Fibroblast of villous mesenchyme (primary cell): ENCODE data around the gene KCNMA1. TPM values are rescaled to one million over a fixed set of nuclear protein-coding genes. Genes with fewer than 3 reads are reported as not detected.
"Not testable (repeated sequence)": the region's sequence is repeated elsewhere in the genome, so short reads cannot be mapped to it uniquely, and the experiment has no call there.

ENCODE experiments used
- DNase-seq: peaks from one replicate; pipeline ENCODE4 v3.0.0-alpha.2; 2010; ENCODE audit warnings: low read depth
- H3K4me3 ChIP-seq: 2 replicates; pipeline ENCODE4 v1.5.1; 2011; ENCODE audit warnings: low read depth, mild to moderate bottlenecking, low read length
- total RNA-seq: library from RNA; depleted of rRNA; stranded (reverse); fragments of >200 nt; gene quantifications from 2 replicates; pipeline ENCODE4 v1.2.3, GENCODE V29; 2012
- TF ChIP-seq, protein P1 (sequence below): IDR thresholded peaks from 2 replicates; pipeline ENCODE4 v1.5.1; 2012; ENCODE audit warnings: low read depth, mild to moderate bottlenecking, low read length; ENCODE audit not compliant: insufficient read depth

KCNMA1 gene
- total RNA-seq, 1 donor: 36.7 TPM

DNA sequence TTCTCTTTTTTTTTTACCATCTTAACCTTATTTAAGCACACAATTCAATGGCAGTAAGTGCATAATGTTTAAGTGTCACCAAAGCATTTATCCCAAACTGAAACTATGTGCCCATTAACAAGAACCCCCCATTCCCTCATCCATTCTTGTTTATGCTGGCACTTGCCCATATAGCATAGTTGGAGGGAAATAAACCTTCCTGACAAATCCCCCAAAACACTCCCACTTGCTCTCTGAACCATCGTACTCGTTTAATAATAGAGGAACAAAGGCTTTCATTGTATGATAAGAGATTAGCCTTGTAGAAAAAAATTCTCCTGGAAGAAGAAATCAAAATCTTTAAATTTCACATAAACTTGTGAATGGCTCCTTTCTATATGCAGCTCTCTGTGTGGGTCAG lies 26.4 kb upstream of the KCNMA1 start:
- TF ChIP-seq, protein P1, sequence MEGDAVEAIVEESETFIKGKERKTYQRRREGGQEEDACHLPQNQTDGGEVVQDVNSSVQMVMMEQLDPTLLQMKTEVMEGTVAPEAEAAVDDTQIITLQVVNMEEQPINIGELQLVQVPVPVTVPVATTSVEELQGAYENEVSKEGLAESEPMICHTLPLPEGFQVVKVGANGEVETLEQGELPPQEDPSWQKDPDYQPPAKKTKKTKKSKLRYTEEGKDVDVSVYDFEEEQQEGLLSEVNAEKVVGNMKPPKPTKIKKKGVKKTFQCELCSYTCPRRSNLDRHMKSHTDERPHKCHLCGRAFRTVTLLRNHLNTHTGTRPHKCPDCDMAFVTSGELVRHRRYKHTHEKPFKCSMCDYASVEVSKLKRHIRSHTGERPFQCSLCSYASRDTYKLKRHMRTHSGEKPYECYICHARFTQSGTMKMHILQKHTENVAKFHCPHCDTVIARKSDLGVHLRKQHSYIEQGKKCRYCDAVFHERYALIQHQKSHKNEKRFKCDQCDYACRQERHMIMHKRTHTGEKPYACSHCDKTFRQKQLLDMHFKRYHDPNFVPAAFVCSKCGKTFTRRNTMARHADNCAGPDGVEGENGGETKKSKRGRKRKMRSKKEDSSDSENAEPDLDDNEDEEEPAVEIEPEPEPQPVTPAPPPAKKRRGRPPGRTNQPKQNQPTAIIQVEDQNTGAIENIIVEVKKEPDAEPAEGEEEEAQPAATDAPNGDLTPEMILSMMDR: no peak
- H3K4me3 ChIP-seq: no peak overlapping the region
- DNase-seq: no peak

- TF ChIP-seq, protein P1: no peak
- H3K4me3 ChIP-seq: no peak overlapping the region
- no peak for DNase-seq
These were observed 24.1 kb upstream of the KCNMA1 start for GRCh38 chr10:77661674-77662073.

- H3K4me3 ChIP-seq: no peak overlapping the region
- TF ChIP-seq, protein P1: no peak
- DNase-seq: no peak
These were observed 23.5 kb upstream of the KCNMA1 start for GRCh38 chr10:77661100-77661499.

GRCh38 chr10:77659046-77659670 lies 21.6 kb upstream of the KCNMA1 start:
- peak; percentile 11 for DNase-seq
- H3K4me3 ChIP-seq: not testable (repeated sequence)

DNA sequence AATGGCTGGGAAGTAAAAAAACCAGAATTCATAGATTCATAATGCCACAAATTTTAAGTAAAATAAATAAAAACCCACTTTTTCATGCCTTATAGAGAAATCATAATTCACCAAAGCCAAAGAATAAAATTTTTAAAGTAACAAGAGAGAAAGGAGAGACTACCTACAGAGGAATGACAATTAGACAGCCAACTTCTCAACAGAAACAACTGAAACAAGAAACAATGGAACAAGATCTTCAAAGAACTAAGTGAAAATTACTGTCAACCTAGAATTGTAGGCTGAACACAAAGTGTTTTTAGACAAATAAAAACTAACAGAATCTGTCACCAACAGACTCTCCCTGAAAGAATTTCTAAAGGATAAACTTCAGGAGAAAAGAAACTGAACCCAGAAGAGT lies 15.6 kb upstream of the KCNMA1 start:
- no peak for DNase-seq
- H3K4me3 ChIP-seq: no peak overlapping the region
- TF ChIP-seq, protein P1: no peak

DNA sequence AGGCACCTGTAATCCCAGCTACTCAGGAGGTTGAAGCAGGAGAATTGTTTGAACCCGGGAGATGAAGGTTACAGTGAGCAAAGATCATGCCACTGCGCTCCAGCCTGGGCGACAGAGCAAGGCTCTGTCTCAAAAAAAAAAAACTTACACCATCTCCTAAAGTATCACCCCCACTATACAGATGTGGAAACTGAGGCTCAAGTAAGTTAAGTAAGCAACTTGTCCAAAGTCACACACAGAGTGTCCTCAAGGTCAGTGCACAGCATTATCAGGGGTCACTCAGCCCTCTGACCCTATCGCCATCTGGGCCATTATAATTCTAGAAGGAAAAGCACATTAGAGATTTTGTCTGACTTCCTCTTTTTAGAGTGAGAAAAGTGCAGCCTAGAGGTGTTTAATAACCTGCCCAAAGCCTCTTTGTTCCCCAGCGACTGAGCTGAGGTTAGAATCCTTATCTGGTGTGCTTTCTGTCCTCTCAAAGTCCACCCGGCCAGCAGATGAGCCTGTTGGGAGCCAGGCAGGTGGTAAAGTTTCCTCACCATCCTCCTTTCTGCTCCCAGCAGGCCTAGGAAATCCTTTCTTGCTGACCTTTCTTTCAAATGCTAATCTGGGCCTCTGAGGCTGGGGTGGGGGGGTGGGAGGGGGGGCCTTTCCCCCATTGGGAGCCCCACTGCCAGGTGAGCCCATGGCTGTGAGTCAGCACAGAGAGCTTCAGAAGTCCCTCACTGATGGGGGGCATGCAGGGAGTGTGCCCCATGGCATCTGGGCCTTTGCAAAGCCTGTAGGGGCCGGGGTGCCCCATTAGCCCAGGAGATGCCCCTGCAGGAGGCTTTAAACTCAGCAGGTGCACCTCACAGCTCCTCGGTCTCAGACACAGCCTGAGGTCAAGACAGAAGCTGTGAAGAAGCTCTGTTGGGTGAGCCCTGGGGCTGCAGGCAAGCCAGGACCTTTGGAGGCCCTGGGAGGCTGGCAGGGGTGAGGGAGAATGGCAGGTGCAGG lies 12.0 kb upstream of the KCNMA1 start:
- no peak for DNase-seq
- H3K4me3 ChIP-seq: no peak overlapping the region
- TF ChIP-seq, protein P1: no peak

GRCh38 chr10:77648472-77648871 lies 10.9 kb upstream of the KCNMA1 start:
- no peak for DNase-seq
- no peak overlapping the region for H3K4me3 ChIP-seq
- TF ChIP-seq, protein P1: no peak
